Caco-2 (cell line): ENCODE measurements around the gene SPDYE4. TPM values are rescaled to one million over a fixed set of nuclear protein-coding genes. Genes with fewer than 3 reads are reported as not detected.

Source experiments
- BruUV-seq: library from RNA; stranded (reverse); fragments of 400-500 nt; replicated peaks from 2 replicates; lab custom pipeline; 2021; lab: Mats Ljungman, UMichigan
- CTCF ChIA-PET: fragments of 300-600 bp; sonication (Branson Sonifier 250); formaldehyde crosslinking; loops from one replicate; lab custom pipeline; 2022; ENCODE audit warnings: antibody characterized with exemption; lab: Charles Lee
- POLR2A ChIA-PET: fragments of 300-600 bp; sonication (Branson Sonifier 250); formaldehyde crosslinking; loops from one replicate; lab custom pipeline; 2022; ENCODE audit warnings: antibody characterized with exemption; lab: Charles Lee
- DNase-seq, 2 experiments: peaks; one replicate each; pipeline versions ENCODE4 v3.0.0 to v3.0.0-alpha.2; 2020 to 2022
- H3K27me3 ChIP-seq: replicated peaks from 2 replicates; pipeline ENCODE4 v1.6.0; 2011; ENCODE audit warnings: low read length; ENCODE audit not compliant: control insufficient read depth, insufficient read depth
- H3K36me3 ChIP-seq: 2 replicates; pipeline ENCODE4 v1.5.1; 2011; ENCODE audit warnings: low read length; ENCODE audit not compliant: control insufficient read depth, insufficient read depth
- H3K4me1 ChIP-seq: fragments of 250-450 bp; sonication (Bioruptor Pico); 2 replicates; pipeline ENCODE4 v1.5.1; 2020; ENCODE audit warnings: mild to moderate bottlenecking
- H3K4me3 ChIP-seq: 2 replicates; pipeline ENCODE4 v1.5.1; 2011; ENCODE audit warnings: low read depth, mild to moderate bottlenecking, control low read depth, low read length
- H3K9me3 ChIP-seq: fragments of 250-450 bp; sonication (Bioruptor Pico); 2 replicates; pipeline ENCODE4 v1.5.1; 2020; ENCODE audit warnings: mild to moderate bottlenecking, moderate library complexity
- H3K27ac Mint-ChIP-seq: one replicate; pipeline ENCODE4 v1.8.0; 2022; ENCODE audit warnings: mixed read lengths; ENCODE audit not compliant: unreplicated experiment
- H3K27me3 Mint-ChIP-seq: one replicate; pipeline ENCODE4 v1.8.0; 2022; ENCODE audit warnings: mixed read lengths; ENCODE audit not compliant: insufficient read depth, unreplicated experiment
- H3K36me3 Mint-ChIP-seq: one replicate; pipeline ENCODE4 v1.8.0; 2022; ENCODE audit warnings: mild to moderate bottlenecking, mixed read lengths; ENCODE audit not compliant: insufficient read depth, unreplicated experiment
- H3K4me1 Mint-ChIP-seq: one replicate; pipeline ENCODE4 v1.8.0; 2022; ENCODE audit warnings: low read depth, mixed read lengths; ENCODE audit not compliant: unreplicated experiment
- H3K4me3 Mint-ChIP-seq: one replicate; pipeline ENCODE4 v1.8.0; 2022; ENCODE audit warnings: mild to moderate bottlenecking, moderate library complexity, mixed read lengths; ENCODE audit not compliant: unreplicated experiment
- H3K9me3 Mint-ChIP-seq: one replicate; pipeline ENCODE4 v1.8.0; 2022; ENCODE audit warnings: mixed read lengths; ENCODE audit not compliant: unreplicated experiment
- CTCF ChIP-seq, 2 experiments: fragments of 200-600 bp in 1 of 2; IDR thresholded peaks; 1 replicate in 1 of 2; 2 replicates in 1 of 2; pipeline versions ENCODE4 v1.5.1 to v1.8.0; 2011 to 2022; ENCODE audit warnings: antibody characterized with exemption in 1 of 2, control low read depth in 1 of 2, inconsistent platforms in 1 of 2, low read depth in 1 of 2, low read length in 1 of 2, mild to moderate bottlenecking in 1 of 2, moderate library complexity in 1 of 2; ENCODE audit not compliant: insufficient read depth in 1 of 2, severe bottlenecking in 1 of 2, unreplicated experiment in 1 of 2
- intact Hi-C: fragments of 100-400 bp; cut with micrococcal nuclease; formaldehyde crosslinking; loops from one replicate; pipeline ENCODE4 v1.10.0; 2022; ENCODE audit not compliant: unreplicated experiment
- total RNA-seq: library from RNA; stranded (reverse); gene quantifications from 2 replicates; pipeline ENCODE4 v1.2.3, GENCODE V29; 2022

Gene SPDYE4
- total RNA-seq, 1 experiment from 2014 or later: not detected

GRCh38 chr17:8706431-8706830 lies 51.9 kb downstream of the SPDYE4 start:
- Mint-ChIP-seq H3K4me3 (no peak overlapping the region), H3K36me3 (no peaks in the 10 kb centered on the region), H3K9me3 (peaks cover 8% of the 10 kb centered on the region), H3K27ac (no peak overlapping the region), H3K27me3 (no peaks in the 10 kb centered on the region), H3K4me1 (no peaks in the 10 kb centered on the region)
- no peak for TF ChIP-seq CTCF (IDR thresholded peaks at IDR 0.05; ENCODE audit: insufficient read depth in 1 of 2, low read depth in 1 of 2, low read length in 1 of 2, severe bottlenecking in 1 of 2, unreplicated experiment in 1 of 2)
- Histone ChIP-seq H3K9me3 (no peaks in the 10 kb centered on the region), H3K4me3 (no peak overlapping the region), H3K27me3 (no peaks in the 10 kb centered on the region), H3K36me3 (no peaks in the 10 kb centered on the region), H3K4me1 (no peaks in the 10 kb centered on the region)
- DNase-seq: no peak
- CTCF ChIA-PET: no interaction called here
- no TSS peak for BruUV-seq
- POLR2A ChIA-PET: no interaction called here
- intact Hi-C loops: no loop called here

GRCh38 chr17:8705427-8705826 lies 52.9 kb downstream of the SPDYE4 start:
- H3K27ac Mint-ChIP-seq: no peak overlapping the region
- DNase-seq: no peak
- H3K4me1 Mint-ChIP-seq: no peaks in the 10 kb centered on the region
- Histone ChIP-seq H3K4me1 (no peaks in the 10 kb centered on the region), H3K4me3 (no peak overlapping the region), H3K36me3 (no peaks in the 10 kb centered on the region), H3K27me3 (no peaks in the 10 kb centered on the region), H3K9me3 (no peaks in the 10 kb centered on the region)
- no peaks in the 10 kb centered on the region for H3K27me3 Mint-ChIP-seq
- intact Hi-C loops: no loop called here
- no peak overlapping the region for H3K4me3 Mint-ChIP-seq
- CTCF ChIA-PET: no interaction called here
- H3K9me3 Mint-ChIP-seq: peaks cover 8% of the 10 kb centered on the region
- BruUV-seq: no TSS peak
- POLR2A ChIA-PET: no interaction called here
- TF ChIP-seq CTCF (IDR thresholded peaks at IDR 0.05; ENCODE audit: insufficient read depth in 1 of 2, low read depth in 1 of 2, low read length in 1 of 2, severe bottlenecking in 1 of 2, unreplicated experiment in 1 of 2): no peak
- no peaks in the 10 kb centered on the region for H3K36me3 Mint-ChIP-seq

- BruUV-seq: no TSS peak
- Histone ChIP-seq H3K9me3 (no peaks in the 10 kb centered on the region), H3K4me1 (peaks cover 4% of the 10 kb centered on the region; the same call in 1 of the 2 replicates), H3K36me3 (no peaks in the 10 kb centered on the region), H3K27me3 (no peaks in the 10 kb centered on the region), H3K4me3 (no peak overlapping the region)
- H3K4me1 Mint-ChIP-seq: peaks cover 9% of the 10 kb centered on the region
- no peaks in the 10 kb centered on the region for H3K27me3 Mint-ChIP-seq
- CTCF ChIA-PET: no interaction called here
- no peak overlapping the region for H3K4me3 Mint-ChIP-seq
- DNase-seq: no peak
- H3K36me3 Mint-ChIP-seq: no peaks in the 10 kb centered on the region
- peaks cover 8% of the 10 kb centered on the region for H3K9me3 Mint-ChIP-seq
- intact Hi-C loops: no loop called here
- TF ChIP-seq CTCF (IDR thresholded peaks at IDR 0.05; ENCODE audit: insufficient read depth in 1 of 2, low read depth in 1 of 2, low read length in 1 of 2, severe bottlenecking in 1 of 2, unreplicated experiment in 1 of 2): no peak
- POLR2A ChIA-PET: no interaction called here
- H3K27ac Mint-ChIP-seq: no peak overlapping the region
These were observed 55.3 kb downstream of the SPDYE4 start for GRCh38 chr17:8703001-8703400.
